ENCODE data around the gene OLIG1. TPM values are rescaled to one million over a fixed set of nuclear protein-coding genes. Genes with fewer than 3 reads are reported as not detected.

Gene OLIG1
- total and polyA plus RNA-seq, 2 donors (not counting 1 experiment from before 2014, with no cell fraction given) = 0.33 TPM; not detected in 1

DNA sequence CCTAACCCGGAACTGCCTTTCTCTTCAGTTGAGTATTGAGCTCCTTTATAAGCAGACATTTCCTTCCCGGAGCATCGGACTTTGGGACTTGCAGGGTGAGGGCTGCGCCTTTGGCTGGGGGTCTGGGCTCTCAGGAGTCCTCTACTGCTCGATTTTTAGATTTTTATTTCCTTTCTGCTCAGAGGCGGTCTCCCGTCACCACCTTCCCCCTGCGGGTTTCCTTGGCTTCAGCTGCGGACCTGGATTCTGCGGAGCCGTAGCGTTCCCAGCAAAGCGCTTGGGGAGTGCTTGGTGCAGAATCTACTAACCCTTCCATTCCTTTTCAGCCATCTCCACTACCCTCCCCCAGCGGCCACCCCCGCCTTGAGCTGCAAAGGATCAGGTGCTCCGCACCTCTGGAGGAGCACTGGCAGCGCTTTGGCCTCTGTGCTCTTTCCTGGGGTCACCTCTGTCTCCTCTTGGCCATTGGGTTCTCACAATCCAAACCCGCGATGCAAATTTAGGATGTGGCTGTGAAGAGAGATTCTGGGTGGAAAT, 40.5 kb upstream of the OLIG1 start:
- intact Hi-C loops (cut with micrococcal nuclease) = no loop called here

More for the DNA sequence above, 40.5 kb upstream of the OLIG1 start:
- no peaks in the 10 kb centered on the region for H4K20me1 ChIP-seq (ENCODE audit: control insufficient read depth, insufficient read depth, low read length, poor library complexity, severe bottlenecking)
- Mint-ChIP-seq H3K27ac (no peak overlapping the region), H3K4me1 (peaks cover 23% of the 10 kb centered on the region), H3K4me3 (peak overlapping the region; percentile 40), H3K27me3 (peaks cover 56% of the 10 kb centered on the region), H3K9me3 (ENCODE audit: insufficient read depth) (no peaks in the 10 kb centered on the region)
- CTCF ChIA-PET = no interaction called here
- H2AFZ ChIP-seq (ENCODE audit: insufficient read depth, low read depth, low read length, poor library complexity, severe bottlenecking) = no peak overlapping the region
- peaks cover 0 to 73% (median 36%) of the 10 kb centered on the region in 4 experiments for H3K27me3 ChIP-seq (replicated peaks in 1 of 4; ENCODE audit: control extremely low read depth in 1 of 4, control insufficient read depth in 3 of 4, insufficient read depth in 4 of 4, low read length in 3 of 4)
- H3K4me1 ChIP-seq (ENCODE audit: control insufficient read depth in 2 of 2, insufficient read depth in 2 of 2, low read length in 2 of 2) = peaks cover 37 to 41% of the 10 kb centered on the region in 2 donors
- POLR2A ChIA-PET = no interaction called here
- H3K4me2 ChIP-seq (replicated peaks; ENCODE audit: low read depth, low read length, poor library complexity, severe bottlenecking) = peak overlapping the region; percentile 51
- H3K4me3 ChIP-seq (ENCODE audit: control extremely low read depth in 1 of 5, extremely low read depth in 1 of 5, insufficient read depth in 1 of 5, low read depth in 2 of 5, low read length in 4 of 5) = no peak overlapping the region
- H3K9ac ChIP-seq (ENCODE audit: low read length) = no peak overlapping the region
- TF ChIP-seq CTCF (IDR thresholded peaks at IDR 0.05) (no peak), EZH2 (IDR thresholded peaks at IDR 0.05; ENCODE audit: borderline replicate concordance, insufficient read depth, low read depth, low read length, poor library complexity, severe bottlenecking) (no peak)
- WGBS (ENCODE audit: insufficient coverage) = 59% methylated on average over 18 of the region's 19 CpGs
- H3K79me2 ChIP-seq (ENCODE audit: control insufficient read depth, insufficient read depth, low read length) = no peaks in the 10 kb centered on the region
- H3K36me3 ChIP-seq (replicated peaks in 1 of 2; ENCODE audit: control extremely low read depth in 1 of 2, control insufficient read depth in 1 of 2, extremely low read depth in 1 of 2, insufficient read depth in 2 of 2, low read length in 1 of 2) = no peaks in the 10 kb centered on the region
- peaks cover 0 to 45% (median 0%) of the 10 kb centered on the region in 3 donors for H3K9me3 ChIP-seq (ENCODE audit: control extremely low read depth in 1 of 3, control insufficient read depth in 2 of 3, insufficient read depth in 1 of 3, low read length in 2 of 3)
- H3K27ac ChIP-seq (ENCODE audit: low read length in 2 of 2) = no peak overlapping the region
- DNase-seq (no peak), ATAC-seq (ENCODE audit: low read depth) (no peak)

All from B cell (primary cell).